SU-DHL-6 (cell line): ENCODE measurements around the gene NT5DC4.

Experiments
- H2AFZ ChIP-seq: fragments of 200-600 bp; sonication (generic); 2 replicates; pipeline ENCODE4 v1.6.1; 2014; ENCODE audit warnings: low read depth, mild to moderate bottlenecking, moderate library complexity, mixed read lengths, antibody characterized with exemption, low read length; ENCODE audit not compliant: severe bottlenecking
- H3F3A ChIP-seq: fragments of 200-600 bp; shearing (Covaris generic); 2 replicates; pipeline ENCODE4 v1.6.0; 2016; ENCODE audit warnings: antibody characterized with exemption, mild to moderate bottlenecking; ENCODE audit not compliant: insufficient read depth
- H3K27ac ChIP-seq: fragments of 200-600 bp; sonication (generic); 2 replicates; pipeline ENCODE4 v1.5.1; 2016; ENCODE audit warnings: low read depth, mild to moderate bottlenecking, low read length, moderate library complexity, mixed read lengths
- H3K27me3 ChIP-seq: fragments of 200-600 bp; sonication (generic), shearing (Covaris generic); 2 replicates; pipeline ENCODE4 v1.6.0; 2014; ENCODE audit warnings: mild to moderate bottlenecking, low read length
- H3K36me3 ChIP-seq: fragments of 200-600 bp; sonication (generic); 2 replicates; pipeline ENCODE4 v1.6.1; 2014; ENCODE audit warnings: mild to moderate bottlenecking, low read length, mixed read lengths
- H3K4me2 ChIP-seq: fragments of 300-600, 200-600 bp; shearing (Covaris generic), sonication (generic); 2 replicates; pipeline ENCODE4 v1.6.0; 2014; ENCODE audit warnings: low read length, low read depth, mild to moderate bottlenecking; ENCODE audit not compliant: poor library complexity, severe bottlenecking
- H3K4me3 ChIP-seq: fragments of 200-600 bp; sonication (generic); 2 replicates; pipeline ENCODE4 v1.5.1; 2014; ENCODE audit warnings: antibody characterized with exemption, low read length, mild to moderate bottlenecking, mixed read lengths; ENCODE audit not compliant: insufficient read depth, poor library complexity, severe bottlenecking
- H3K79me2 ChIP-seq: fragments of 200-600 bp; sonication (generic); 2 replicates; pipeline ENCODE4 v1.6.1; 2014; ENCODE audit warnings: mild to moderate bottlenecking, low read length, moderate library complexity; ENCODE audit not compliant: insufficient read depth
- H3K9ac ChIP-seq: fragments of 200-600 bp; sonication (generic); 2 replicates; pipeline ENCODE4 v1.7.0; 2014; ENCODE audit warnings: mild to moderate bottlenecking, low read length
- H3K9me2 ChIP-seq: fragments of 200-600 bp; sonication (generic); replicated peaks from 2 replicates; pipeline ENCODE4 v1.6.1; 2014; ENCODE audit warnings: low read length; ENCODE audit not compliant: insufficient read depth
- H3K9me3 ChIP-seq: fragments of 200-600 bp; sonication (generic); 2 replicates; pipeline ENCODE4 v1.6.1; 2014; ENCODE audit warnings: low read length, mixed read lengths; ENCODE audit not compliant: insufficient read depth
- H4K20me1 ChIP-seq: fragments of 200-600 bp; sonication (generic); 2 replicates; pipeline ENCODE4 v1.6.1; 2014; ENCODE audit warnings: low read depth, mild to moderate bottlenecking, antibody characterized with exemption, low read length, moderate library complexity, mixed read lengths
- EZH2phosphoT487 ChIP-seq: fragments of 200-600 bp; sonication (generic), shearing (Covaris generic); conservative IDR thresholded peaks from 2 replicates; pipeline ENCODE4 v1.6.1; 2018; ENCODE audit warnings: mild to moderate bottlenecking, antibody characterized with exemption, low read length, moderate library complexity, mixed read lengths
- TF ChIP-seq, protein P1 (sequence below): fragments of 200-600 bp; sonication (generic); IDR thresholded peaks from one replicate; pipeline ENCODE4 v1.5.1; 2017; ENCODE audit warnings: antibody characterized with exemption, mild to moderate bottlenecking, low read length, moderate library complexity; ENCODE audit not compliant: insufficient read depth, poor library complexity, severe bottlenecking

The NT5DC4 gene

GRCh38 chr2:112720785-112721184 is at the start of gene NT5DC4:
TSS of gene NT5DC4 (plus strand) at chr2:112721020. CDS start at chr2:112721080, 60 bp downstream.
- Histone ChIP-seq H3K79me2 (no peaks in the 10 kb centered on the region), H3F3A (no peaks in the 10 kb centered on the region), H3K27me3 (no peaks in the 10 kb centered on the region), H2AFZ (no peak within 1 kb of the TSS), H3K36me3 (no peaks in the 10 kb centered on the region), H3K4me2 (no peak within 1 kb of the TSS), H3K9ac (no peak within 1 kb of the TSS), H3K9me3 (no peaks in the 10 kb centered on the region), H3K4me3 (no peak within 1 kb of the TSS), H3K9me2 (no peaks in the 10 kb centered on the region), H4K20me1 (no peaks in the 10 kb centered on the region), H3K27ac (no peak within 1 kb of the TSS)
- TF ChIP-seq, protein P1, sequence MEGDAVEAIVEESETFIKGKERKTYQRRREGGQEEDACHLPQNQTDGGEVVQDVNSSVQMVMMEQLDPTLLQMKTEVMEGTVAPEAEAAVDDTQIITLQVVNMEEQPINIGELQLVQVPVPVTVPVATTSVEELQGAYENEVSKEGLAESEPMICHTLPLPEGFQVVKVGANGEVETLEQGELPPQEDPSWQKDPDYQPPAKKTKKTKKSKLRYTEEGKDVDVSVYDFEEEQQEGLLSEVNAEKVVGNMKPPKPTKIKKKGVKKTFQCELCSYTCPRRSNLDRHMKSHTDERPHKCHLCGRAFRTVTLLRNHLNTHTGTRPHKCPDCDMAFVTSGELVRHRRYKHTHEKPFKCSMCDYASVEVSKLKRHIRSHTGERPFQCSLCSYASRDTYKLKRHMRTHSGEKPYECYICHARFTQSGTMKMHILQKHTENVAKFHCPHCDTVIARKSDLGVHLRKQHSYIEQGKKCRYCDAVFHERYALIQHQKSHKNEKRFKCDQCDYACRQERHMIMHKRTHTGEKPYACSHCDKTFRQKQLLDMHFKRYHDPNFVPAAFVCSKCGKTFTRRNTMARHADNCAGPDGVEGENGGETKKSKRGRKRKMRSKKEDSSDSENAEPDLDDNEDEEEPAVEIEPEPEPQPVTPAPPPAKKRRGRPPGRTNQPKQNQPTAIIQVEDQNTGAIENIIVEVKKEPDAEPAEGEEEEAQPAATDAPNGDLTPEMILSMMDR, result no peak
- TF ChIP-seq EZH2phosphoT487, result no peak

DNA sequence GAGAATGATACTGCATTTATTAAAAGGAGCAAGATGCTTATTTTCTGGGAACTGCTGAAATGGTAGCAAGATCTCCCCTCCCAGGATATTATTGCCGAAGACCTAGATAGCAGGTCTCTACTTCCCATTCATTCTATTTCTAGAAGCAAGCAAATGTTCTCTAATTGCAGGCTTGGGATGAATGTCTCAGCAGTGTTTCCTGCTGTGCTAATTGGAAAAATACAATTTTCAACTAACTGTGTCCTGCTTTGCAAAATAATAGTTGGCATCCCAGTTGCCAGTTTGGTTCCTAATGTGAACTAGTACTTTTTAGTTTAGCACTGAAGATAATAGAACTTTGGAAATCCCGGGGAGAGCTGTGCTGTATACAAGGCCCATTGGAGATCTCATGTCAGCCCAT is 49.0 kb upstream of the NT5DC4 start:
- Histone ChIP-seq H3K27me3 (no peaks in the 10 kb centered on the region), H2AFZ (no peak overlapping the region), H3K36me3 (no peaks in the 10 kb centered on the region), H3K4me2 (no peak overlapping the region), H3K4me3 (no peak overlapping the region), H3K27ac (no peak overlapping the region), H3K79me2 (no peaks in the 10 kb centered on the region), H3K9ac (no peak overlapping the region), H3K9me3 (no peaks in the 10 kb centered on the region), H3F3A (peaks cover 2% of the 10 kb centered on the region; the same call in 1 of the 2 replicates), H3K9me2 (no peaks in the 10 kb centered on the region), H4K20me1 (no peaks in the 10 kb centered on the region)
- TF ChIP-seq EZH2phosphoT487, result no peak
- TF ChIP-seq, protein P1, result no peak

DNA sequence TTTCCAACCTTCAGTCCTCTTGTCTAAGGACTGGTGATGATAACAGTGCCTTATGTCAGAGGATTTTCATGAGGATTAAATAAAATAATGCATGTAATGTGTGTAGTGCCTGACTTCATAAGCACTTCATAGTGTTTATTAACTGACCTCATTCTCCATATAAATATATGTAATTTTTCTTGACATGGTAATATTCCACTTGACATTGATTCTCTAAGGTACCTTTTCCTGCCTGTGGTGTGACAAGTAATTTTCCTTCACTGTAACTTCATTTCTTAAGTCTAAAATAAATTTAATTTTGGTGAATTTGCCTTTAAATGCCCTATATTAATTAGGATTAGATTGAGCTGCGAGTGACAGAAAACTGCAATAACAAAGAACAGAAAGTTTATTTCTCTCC is 47.8 kb upstream of the NT5DC4 start:
- Histone ChIP-seq H3K27ac (no peak overlapping the region), H3K9ac (no peak overlapping the region), H3K4me3 (no peak overlapping the region), H2AFZ (no peak overlapping the region), H4K20me1 (no peaks in the 10 kb centered on the region), H3K9me2 (no peaks in the 10 kb centered on the region), H3K36me3 (no peaks in the 10 kb centered on the region), H3K79me2 (no peaks in the 10 kb centered on the region), H3K27me3 (no peaks in the 10 kb centered on the region), H3K4me2 (no peak overlapping the region), H3F3A (no peaks in the 10 kb centered on the region), H3K9me3 (no peaks in the 10 kb centered on the region)
- TF ChIP-seq EZH2phosphoT487, result no peak
- TF ChIP-seq, protein P1, result no peak
